ENCODE results near the gene ROBO1.

The ROBO1 gene

DNA sequence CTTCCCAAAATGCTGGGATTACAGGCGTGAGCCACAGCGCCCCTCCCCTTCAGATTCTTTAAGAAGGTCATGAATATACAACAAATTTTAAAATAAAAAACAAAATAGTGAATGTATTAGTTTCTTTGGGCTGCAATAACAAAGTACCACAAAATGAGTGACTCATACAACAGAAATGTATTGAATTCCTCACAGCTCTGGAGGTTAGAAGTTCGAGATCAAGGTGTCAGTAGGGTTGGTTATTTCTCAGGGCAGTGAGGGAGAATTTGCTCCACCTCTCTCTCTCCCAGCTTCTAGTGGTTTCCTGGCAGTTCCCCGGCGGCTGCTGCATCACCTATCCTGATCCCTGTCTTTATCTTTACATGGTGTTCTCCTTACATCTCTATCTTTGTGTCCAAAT is 804.0 kb downstream of the ROBO1 start:
- DNase-seq: no peak

- no peak for DNase-seq
Observed at GRCh38 chr3:78957456-78957855, 810.3 kb downstream of the ROBO1 start.

GRCh38 chr3:78951342-78951945 is 816.4 kb downstream of the ROBO1 start:
- DNase-seq: no peak

GRCh38 chr3:78941587-78941986 is 826.2 kb downstream of the ROBO1 start:
- DNase-seq: no peak

DNA sequence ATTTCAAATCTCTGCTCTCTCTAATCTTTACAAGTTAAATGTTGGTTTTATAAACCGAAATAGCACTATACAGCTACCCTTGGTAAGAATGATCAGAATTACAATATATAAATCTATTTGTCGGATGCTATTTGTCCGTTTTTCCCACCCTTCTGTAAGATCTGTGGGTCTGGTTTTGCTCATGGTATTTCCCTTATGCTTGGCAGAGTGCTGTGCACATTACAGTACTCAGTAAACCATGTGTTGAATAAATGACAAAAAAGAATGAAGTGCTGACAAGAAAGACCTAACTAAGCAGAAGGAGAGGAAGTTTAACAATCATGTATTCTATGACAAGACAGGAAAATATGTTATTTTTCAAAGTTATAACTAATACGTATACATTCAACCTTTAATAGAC is 827.2 kb downstream of the ROBO1 start:
- no peak for DNase-seq

- no peak for DNase-seq
Observed at GRCh38 chr3:78940128-78940527, 827.7 kb downstream of the ROBO1 start.

- no peak for DNase-seq
Observed at GRCh38 chr3:78937475-78937874, 830.3 kb downstream of the ROBO1 start.

GRCh38 chr3:78927759-78928158 is 840.0 kb downstream of the ROBO1 start:
- no peak for DNase-seq

DNA sequence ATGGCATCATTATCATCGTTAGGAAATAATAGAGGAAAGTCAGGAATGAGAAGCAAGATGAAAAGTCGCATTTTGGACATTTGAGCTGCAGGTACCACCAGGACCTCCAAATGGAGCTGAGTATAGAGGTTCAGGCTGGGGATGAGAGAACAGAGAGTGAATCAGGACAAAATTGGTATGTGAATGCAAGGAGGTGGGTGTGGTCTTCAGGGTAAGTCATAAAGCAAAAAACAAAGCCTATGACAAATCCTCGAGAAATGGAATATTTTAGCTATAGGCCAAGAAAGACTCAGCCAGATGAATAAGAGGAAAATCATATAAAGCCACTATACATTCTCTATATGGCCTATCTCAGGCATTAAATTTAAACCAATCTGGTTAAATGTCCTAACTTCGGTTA is 841.3 kb downstream of the ROBO1 start:
- DNase-seq: no peak

DNA sequence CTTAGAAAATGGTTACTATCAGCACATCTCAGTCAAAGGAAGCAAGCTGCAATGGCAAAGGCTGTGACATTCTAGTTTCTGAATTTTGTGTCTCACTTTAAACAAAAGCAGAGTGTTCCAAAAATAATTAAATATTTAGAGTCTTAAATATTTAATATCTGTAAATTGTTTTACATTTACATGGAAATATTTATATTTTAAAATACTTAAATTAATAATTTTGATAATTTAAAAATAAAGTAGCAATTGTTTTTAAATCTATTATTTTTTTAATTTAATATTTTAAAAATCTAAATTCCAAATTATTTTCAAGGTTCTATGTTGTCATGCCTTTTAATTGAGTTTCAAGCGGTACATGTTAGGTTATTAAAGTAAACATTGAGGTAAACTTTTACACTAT is 843.1 kb downstream of the ROBO1 start:
- no peak for DNase-seq

- no peak for DNase-seq
Observed at GRCh38 chr3:78919021-78919755, 848.6 kb downstream of the ROBO1 start.

GRCh38 chr3:78918361-78919020 is 849.3 kb downstream of the ROBO1 start:
- no peak for DNase-seq

DNA sequence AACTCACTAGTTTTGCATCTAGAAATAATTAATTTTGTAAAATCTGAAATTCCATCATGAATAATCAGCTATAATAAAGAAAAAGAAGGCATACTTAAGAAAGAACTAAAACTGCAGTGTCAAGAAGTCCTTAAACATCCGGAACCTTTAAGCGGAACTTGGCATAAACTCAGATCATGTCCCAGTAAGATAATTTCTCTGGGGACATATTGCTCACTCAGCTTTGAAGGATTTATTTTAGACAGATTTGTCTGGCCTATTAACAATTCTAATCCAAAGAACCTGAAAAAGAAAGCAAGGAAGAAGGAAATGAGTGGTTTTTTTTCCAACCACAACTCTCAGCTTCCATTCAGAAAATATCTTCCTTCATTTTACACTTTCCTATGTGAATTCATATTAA is 850.3 kb downstream of the ROBO1 start:
- no peak for DNase-seq

DNA sequence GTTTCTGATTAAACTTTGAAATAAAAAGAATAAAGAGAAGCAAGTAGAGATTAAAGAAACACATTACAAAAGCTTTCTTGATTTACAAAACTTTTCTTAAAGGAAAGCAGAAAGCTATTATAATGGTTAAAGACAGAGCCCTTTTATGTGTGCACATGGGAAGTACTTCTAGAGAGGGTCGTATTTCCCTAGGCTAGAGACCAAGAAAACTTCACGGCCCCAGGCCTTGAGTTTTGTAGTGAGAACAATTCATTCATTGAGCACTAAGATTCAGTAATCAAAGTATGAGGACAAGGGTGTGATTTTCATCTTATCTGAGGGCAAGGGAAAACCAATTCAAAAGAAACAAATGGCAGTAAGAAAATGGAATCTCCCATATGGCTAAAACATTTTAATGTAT is 854.1 kb downstream of the ROBO1 start:
- DNase-seq: no peak

GRCh38 chr3:78912687-78913086 is 855.1 kb downstream of the ROBO1 start:
- no peak for DNase-seq

DNA sequence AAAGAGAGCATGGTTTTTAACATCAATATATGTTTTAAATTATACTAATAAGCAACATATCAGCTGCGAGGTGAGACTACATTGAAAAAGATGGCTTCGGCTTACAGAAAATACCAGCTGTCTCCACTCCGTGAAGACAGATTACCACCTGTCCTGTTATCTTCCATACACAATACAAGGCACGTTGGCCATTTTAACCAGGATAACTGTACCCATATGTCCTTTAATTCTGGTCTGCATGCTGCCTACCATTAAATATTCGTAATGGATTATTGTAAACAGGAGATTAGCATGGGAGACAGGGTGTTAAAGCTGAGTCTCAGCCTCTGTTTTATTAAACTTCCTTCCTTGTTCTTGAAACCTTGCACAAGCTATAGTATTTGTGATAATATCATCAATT is 855.5 kb downstream of the ROBO1 start:
- DNase-seq: no peak

DNA sequence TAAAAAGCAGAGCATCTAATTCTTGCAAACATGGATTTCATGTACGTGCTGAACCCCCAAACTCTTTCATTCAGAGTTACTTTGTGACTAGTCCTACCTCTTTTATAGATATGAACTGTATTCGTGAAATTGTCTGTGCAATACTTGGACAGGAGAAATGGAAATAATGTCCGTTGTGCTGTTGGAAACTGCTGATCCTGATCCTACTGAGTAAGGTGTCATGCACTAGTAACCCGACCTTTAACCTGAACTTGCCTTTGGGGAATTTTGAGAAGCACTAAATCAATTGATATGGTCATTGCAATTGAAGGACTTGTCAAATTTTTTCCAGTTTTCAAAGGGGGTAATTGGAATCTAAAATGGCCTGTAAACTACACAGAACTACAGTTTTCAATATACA is 856.4 kb downstream of the ROBO1 start:
- no peak for DNase-seq

DNA sequence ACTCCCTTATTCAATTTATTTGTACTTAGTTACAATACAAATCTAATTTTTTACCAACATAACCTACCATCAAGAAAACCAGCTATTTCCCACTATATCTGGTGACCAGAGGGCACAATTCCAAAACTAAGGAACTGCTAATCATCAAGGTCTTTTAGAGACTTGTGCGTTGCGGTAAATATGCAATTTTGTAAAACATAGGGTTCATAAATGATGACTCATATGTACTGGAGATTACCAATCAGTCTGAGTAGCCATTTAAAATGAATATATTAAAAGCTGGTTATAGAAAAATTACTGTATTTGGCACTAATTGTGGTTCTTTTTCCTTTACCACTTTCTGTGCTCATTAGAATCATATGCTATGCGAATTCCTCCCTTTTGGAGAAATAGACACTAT is 859.6 kb downstream of the ROBO1 start:
- DNase-seq: no peak

DNA sequence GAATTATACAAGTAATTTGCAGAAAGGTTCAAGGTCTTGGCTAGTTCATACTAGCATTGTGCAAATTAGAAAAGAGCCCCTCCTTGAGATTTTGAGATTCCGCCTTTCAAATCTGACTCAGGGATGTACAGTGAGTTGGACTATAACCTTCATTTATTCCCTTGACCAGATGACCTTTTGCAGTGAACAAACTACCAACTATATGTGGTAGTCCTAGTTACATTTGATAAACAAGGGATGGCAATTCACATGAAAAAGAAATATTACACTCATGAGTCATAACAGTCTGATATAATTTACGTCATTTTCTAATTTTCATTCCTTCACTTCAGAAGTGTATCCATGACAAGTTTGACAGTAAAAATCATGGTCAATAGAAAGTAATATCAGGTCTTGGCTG is 860.4 kb downstream of the ROBO1 start:
- DNase-seq: no peak

- DNase-seq: no peak
Observed at GRCh38 chr3:78906930-78907329, 860.9 kb downstream of the ROBO1 start.

- no peak for DNase-seq
Observed at GRCh38 chr3:78906245-78906644, 861.6 kb downstream of the ROBO1 start.

DNA sequence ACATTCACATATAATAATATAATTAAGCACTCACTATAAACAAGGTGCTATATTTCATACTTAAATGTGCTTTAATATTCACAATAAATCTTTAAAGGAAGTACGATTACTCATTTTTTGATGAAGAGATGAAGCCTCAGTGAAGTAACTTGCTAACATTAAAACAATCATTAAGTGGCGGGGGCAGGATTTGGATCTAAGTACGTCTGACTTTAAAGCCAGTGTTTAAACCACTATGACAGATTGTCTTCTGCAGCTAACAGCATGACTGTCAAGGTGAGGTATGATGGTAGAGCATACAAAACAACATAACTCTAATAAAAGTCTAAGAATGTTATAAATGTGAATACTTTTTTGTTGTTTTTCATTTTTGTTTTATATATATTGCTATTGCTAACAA is 862.1 kb downstream of the ROBO1 start:
- no peak for DNase-seq

GRCh38 chr3:78901544-78901943 is 866.3 kb downstream of the ROBO1 start:
- DNase-seq: no peak

- no peak for DNase-seq
Observed at GRCh38 chr3:78900880-78901279, 866.9 kb downstream of the ROBO1 start.

DNA sequence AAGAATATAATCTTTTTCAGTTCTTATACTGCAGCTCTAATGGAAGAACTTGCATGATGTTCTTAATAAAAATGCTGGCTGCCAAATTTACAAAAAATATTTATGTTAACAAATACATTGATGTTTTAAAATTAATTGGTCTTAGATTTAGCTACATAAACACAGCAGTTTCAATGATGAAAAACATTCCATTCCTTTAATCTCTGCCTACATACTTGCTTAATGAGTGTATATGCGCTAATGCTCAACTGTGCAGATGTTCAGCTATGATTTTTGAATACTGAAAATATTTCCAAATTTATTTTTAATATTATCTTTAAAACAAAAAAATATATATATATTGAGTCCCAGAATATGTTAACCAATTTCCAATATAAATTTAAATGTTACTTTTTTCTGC is 867.4 kb downstream of the ROBO1 start:
- no peak for DNase-seq
